GM23338 (cell line): Measurements from ENCODE around the gene SLC25A3. TPM values are rescaled to one million over a fixed set of nuclear protein-coding genes. Genes with fewer than 3 reads are reported as not detected.

Experiments used
- ATAC-seq: fragments of 200-7000 bp; cut with Tn5 transposase; 3 replicates; pipeline ENCODE4 v1.9.1; 2020
- DNase-seq: peaks from one replicate; pipeline ENCODE4 v3.0.0-alpha.2; 2015; ENCODE audit warnings: low spot score
- H2AFZ ChIP-seq: fragments of 200-600 bp; sonication (generic); 2 replicates; pipeline ENCODE4 v1.8.0; 2016; ENCODE audit warnings: antibody characterized with exemption, mild to moderate bottlenecking, moderate library complexity
- H3F3A ChIP-seq: fragments of 200-600 bp; sonication (generic); replicated peaks from 2 replicates; pipeline ENCODE4 v1.8.0; 2017; ENCODE audit warnings: antibody characterized with exemption, mixed run types, low read depth
- H3K27ac ChIP-seq: fragments of 200-600 bp; sonication (generic); 2 replicates; pipeline ENCODE4 v1.6.1; 2016; ENCODE audit warnings: low read depth
- H3K27me3 ChIP-seq: fragments of 200-600 bp; sonication (generic); 2 replicates; pipeline ENCODE4 v1.8.0; 2016; ENCODE audit warnings: mild to moderate bottlenecking, mixed run types, moderate library complexity; ENCODE audit not compliant: insufficient read depth
- H3K36me3 ChIP-seq: fragments of 200-600 bp; sonication (generic); 2 replicates; pipeline ENCODE4 v1.8.0; 2016; ENCODE audit warnings: mild to moderate bottlenecking; ENCODE audit not compliant: insufficient read depth
- H3K4me1 ChIP-seq: fragments of 200-600 bp; sonication (generic); 2 replicates; pipeline ENCODE4 v1.8.0; 2016; ENCODE audit warnings: mild to moderate bottlenecking, moderate library complexity; ENCODE audit not compliant: insufficient read depth
- H3K4me2 ChIP-seq: fragments of 200-600 bp; sonication (generic); 2 replicates; pipeline ENCODE4 v1.7.1; 2017; ENCODE audit warnings: mixed run types
- H3K4me3 ChIP-seq: fragments of 200-600 bp; sonication (generic); 2 replicates; pipeline ENCODE4 v1.6.1; 2016; ENCODE audit warnings: mixed run types
- H3K79me2 ChIP-seq: fragments of 200-600 bp; sonication (generic); replicated peaks from 2 replicates; pipeline ENCODE4 v1.8.0; 2017; ENCODE audit warnings: mild to moderate bottlenecking; ENCODE audit not compliant: insufficient read depth
- H3K9me2 ChIP-seq: fragments of 200-600 bp; sonication (generic); 2 replicates; pipeline ENCODE4 v1.8.0; 2017; ENCODE audit not compliant: insufficient read depth
- H4K20me1 ChIP-seq: fragments of 200-600 bp; sonication (generic); replicated peaks from 2 replicates; pipeline ENCODE4 v1.8.0; 2017; ENCODE audit warnings: mild to moderate bottlenecking; ENCODE audit not compliant: insufficient read depth
- H3K27ac Mint-ChIP-seq: 2 replicates; pipeline ENCODE4 v1.8.0; 2020; ENCODE audit warnings: inconsistent platforms, mild to moderate bottlenecking, moderate library complexity, mixed read lengths
- H3K27me3 Mint-ChIP-seq: 3 replicates; pipeline ENCODE4 v1.8.0; 2022; ENCODE audit warnings: low read depth, mild to moderate bottlenecking, moderate library complexity, mixed read lengths, inconsistent platforms; ENCODE audit not compliant: insufficient read depth, poor library complexity
- H3K36me3 Mint-ChIP-seq: 3 replicates; pipeline ENCODE4 v1.8.0; 2021; ENCODE audit warnings: low read depth, mild to moderate bottlenecking, inconsistent platforms, moderate library complexity, mixed read lengths
- H3K4me1 Mint-ChIP-seq: 3 replicates; pipeline ENCODE4 v1.8.0; 2020; ENCODE audit warnings: mild to moderate bottlenecking, inconsistent platforms, mixed read lengths
- H3K4me3 Mint-ChIP-seq: 3 replicates; pipeline ENCODE4 v1.8.0; 2021; ENCODE audit warnings: moderate library complexity, mild to moderate bottlenecking, inconsistent platforms, mixed read lengths
- H3K9me3 Mint-ChIP-seq: 3 replicates; pipeline ENCODE4 v1.8.0; 2020; ENCODE audit warnings: moderate library complexity, mild to moderate bottlenecking, inconsistent platforms, mixed read lengths
- EZH2 ChIP-seq: fragments of 200-600 bp; sonication (generic); IDR thresholded peaks from one replicate; pipeline ENCODE4 v1.8.0; 2017; ENCODE audit warnings: antibody characterized with exemption, mild to moderate bottlenecking, low read depth; ENCODE audit not compliant: unreplicated experiment
- EZH2phosphoT487 ChIP-seq: fragments of 200-600 bp; sonication (generic); IDR thresholded peaks from one replicate; pipeline ENCODE4 v1.8.1; 2018; ENCODE audit warnings: antibody characterized with exemption; ENCODE audit not compliant: unreplicated experiment
- JUNB ChIP-seq: IDR thresholded peaks from one replicate; pipeline ENCODE4 v1.6.1; 2016; ENCODE audit warnings: antibody characterized with exemption; ENCODE audit not compliant: unreplicated experiment
- NANOG ChIP-seq: IDR thresholded peaks from 2 replicates; pipeline ENCODE4 v1.6.1; 2016; ENCODE audit warnings: antibody characterized with exemption, borderline replicate concordance
- ZNF114 ChIP-seq: fragments of 250-450 bp; sonication (Bioruptor Pico); IDR thresholded peaks from 2 replicates; pipeline ENCODE4 v1.5.0; 2020; ENCODE audit warnings: mild to moderate bottlenecking, moderate library complexity
- ZNF331 ChIP-seq: fragments of 250-450 bp; sonication (Bioruptor Pico); IDR thresholded peaks from 2 replicates; pipeline ENCODE4 v1.5.0; 2020; ENCODE audit warnings: low read depth, mild to moderate bottlenecking, moderate library complexity
- polyA plus RNA-seq: library from polyadenylated mRNA; unstranded; fragments of >200 nt; fragmentation: Nextera tagmentation; extraction: Ambion mirVana; gene quantifications from 2 replicates; pipeline ENCODE4 v1.2.1, GENCODE V29; 2016
- total RNA-seq: library from RNA; depleted of rRNA; stranded (reverse); fragments of >200 nt; shearing (Covaris generic); gene quantifications from 2 replicates; pipeline ENCODE4 v1.2.3, GENCODE V29; 2014
- TF ChIP-seq, protein P1 (sequence below): fragments of 250-450 bp; sonication (Bioruptor Pico); IDR thresholded peaks from 2 replicates; pipeline ENCODE4 v1.5.0; 2020; ENCODE audit warnings: mild to moderate bottlenecking, moderate library complexity
- TF ChIP-seq, protein P2 (sequence below): IDR thresholded peaks from 2 replicates; pipeline ENCODE4 v1.6.1; 2016; ENCODE audit warnings: antibody characterized with exemption

The SLC25A3 gene
- total and polyA plus RNA-seq, 2 experiments from 2014 or later, result 676 to 703 TPM

DNA sequence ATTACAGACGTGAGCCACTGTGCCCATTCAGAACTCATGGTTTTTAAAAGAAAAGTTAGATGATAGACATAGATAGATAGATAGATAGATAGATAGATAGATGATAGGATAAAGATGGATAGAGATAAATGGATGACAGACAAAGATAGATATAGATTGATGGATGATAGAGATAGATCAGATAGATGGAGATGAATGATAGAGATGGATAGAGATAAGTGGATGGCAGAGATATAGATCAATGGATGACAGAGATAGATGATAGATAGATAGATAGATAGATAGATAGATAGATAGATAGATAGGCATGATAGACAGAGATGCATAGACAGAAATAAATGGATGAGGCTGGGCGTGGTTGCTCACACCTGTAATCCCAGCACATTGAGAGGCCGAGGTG, 13.7 kb upstream of the SLC25A3 start (continued):
- TF ChIP-seq, protein P1, sequence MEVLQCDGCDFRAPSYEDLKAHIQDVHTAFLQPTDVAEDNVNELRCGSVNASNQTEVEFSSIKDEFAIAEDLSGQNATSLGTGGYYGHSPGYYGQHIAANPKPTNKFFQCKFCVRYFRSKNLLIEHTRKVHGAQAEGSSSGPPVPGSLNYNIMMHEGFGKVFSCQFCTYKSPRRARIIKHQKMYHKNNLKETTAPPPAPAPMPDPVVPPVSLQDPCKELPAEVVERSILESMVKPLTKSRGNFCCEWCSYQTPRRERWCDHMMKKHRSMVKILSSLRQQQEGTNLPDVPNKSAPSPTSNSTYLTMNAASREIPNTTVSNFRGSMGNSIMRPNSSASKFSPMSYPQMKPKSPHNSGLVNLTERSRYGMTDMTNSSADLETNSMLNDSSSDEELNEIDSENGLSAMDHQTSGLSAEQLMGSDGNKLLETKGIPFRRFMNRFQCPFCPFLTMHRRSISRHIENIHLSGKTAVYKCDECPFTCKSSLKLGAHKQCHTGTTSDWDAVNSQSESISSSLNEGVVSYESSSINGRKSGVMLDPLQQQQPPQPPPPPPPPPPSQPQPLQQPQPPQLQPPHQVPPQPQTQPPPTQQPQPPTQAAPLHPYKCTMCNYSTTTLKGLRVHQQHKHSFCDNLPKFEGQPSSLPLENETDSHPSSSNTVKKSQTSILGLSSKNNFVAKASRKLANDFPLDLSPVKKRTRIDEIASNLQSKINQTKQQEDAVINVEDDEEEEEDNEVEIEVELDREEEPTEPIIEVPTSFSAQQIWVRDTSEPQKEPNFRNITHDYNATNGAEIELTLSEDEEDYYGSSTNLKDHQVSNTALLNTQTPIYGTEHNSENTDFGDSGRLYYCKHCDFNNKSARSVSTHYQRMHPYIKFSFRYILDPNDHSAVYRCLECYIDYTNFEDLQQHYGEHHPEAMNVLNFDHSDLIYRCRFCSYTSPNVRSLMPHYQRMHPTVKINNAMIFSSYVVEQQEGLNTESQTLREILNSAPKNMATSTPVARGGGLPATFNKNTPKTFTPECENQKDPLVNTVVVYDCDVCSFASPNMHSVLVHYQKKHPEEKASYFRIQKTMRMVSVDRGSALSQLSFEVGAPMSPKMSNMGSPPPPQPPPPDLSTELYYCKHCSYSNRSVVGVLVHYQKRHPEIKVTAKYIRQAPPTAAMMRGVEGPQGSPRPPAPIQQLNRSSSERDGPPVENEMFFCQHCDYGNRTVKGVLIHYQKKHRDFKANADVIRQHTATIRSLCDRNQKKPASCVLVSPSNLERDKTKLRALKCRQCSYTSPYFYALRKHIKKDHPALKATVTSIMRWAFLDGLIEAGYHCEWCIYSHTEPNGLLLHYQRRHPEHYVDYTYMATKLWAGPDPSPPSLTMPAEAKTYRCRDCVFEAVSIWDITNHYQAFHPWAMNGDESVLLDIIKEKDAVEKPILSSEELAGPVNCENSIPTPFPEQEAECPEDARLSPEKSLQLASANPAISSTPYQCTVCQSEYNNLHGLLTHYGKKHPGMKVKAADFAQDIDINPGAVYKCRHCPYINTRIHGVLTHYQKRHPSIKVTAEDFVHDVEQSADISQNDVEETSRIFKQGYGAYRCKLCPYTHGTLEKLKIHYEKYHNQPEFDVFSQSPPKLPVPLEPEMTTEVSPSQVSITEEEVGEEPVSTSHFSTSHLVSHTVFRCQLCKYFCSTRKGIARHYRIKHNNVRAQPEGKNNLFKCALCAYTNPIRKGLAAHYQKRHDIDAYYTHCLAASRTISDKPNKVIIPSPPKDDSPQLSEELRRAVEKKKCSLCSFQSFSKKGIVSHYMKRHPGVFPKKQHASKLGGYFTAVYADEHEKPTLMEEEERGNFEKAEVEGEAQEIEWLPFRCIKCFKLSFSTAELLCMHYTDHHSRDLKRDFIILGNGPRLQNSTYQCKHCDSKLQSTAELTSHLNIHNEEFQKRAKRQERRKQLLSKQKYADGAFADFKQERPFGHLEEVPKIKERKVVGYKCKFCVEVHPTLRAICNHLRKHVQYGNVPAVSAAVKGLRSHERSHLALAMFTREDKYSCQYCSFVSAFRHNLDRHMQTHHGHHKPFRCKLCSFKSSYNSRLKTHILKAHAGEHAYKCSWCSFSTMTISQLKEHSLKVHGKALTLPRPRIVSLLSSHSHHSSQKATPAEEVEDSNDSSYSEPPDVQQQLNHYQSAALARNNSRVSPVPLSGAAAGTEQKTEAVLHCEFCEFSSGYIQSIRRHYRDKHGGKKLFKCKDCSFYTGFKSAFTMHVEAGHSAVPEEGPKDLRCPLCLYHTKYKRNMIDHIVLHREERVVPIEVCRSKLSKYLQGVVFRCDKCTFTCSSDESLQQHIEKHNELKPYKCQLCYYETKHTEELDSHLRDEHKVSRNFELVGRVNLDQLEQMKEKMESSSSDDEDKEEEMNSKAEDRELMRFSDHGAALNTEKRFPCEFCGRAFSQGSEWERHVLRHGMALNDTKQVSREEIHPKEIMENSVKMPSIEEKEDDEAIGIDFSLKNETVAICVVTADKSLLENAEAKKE, result no peak
- no peak for TF ChIP-seq EZH2phosphoT487
- TF ChIP-seq, protein P2, sequence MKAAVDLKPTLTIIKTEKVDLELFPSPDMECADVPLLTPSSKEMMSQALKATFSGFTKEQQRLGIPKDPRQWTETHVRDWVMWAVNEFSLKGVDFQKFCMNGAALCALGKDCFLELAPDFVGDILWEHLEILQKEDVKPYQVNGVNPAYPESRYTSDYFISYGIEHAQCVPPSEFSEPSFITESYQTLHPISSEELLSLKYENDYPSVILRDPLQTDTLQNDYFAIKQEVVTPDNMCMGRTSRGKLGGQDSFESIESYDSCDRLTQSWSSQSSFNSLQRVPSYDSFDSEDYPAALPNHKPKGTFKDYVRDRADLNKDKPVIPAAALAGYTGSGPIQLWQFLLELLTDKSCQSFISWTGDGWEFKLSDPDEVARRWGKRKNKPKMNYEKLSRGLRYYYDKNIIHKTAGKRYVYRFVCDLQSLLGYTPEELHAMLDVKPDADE, result no peak

DNA sequence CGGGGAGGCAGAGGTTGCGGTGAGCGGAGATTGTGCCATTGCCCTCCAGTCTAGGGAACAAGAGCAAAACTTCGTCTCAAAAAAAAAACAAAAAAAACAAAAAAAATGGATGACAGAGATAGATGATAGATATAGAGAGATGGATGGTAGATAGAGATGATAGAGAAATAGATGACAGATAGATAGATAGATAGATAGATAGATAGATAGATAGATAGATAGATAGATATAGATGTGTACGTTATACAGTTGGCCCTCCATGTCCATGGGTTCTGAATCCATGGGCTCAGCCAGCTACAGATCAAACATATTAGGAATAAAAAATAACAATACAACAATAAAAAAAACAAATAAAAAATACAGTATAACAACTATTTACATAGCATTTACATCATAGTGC, 12.8 kb upstream of the SLC25A3 start:
- H2AFZ ChIP-seq, result no peak overlapping the region
- H3K79me2 ChIP-seq, result no peaks in the 10 kb centered on the region
- ATAC-seq (no peak), DNase-seq (no peak)
- Mint-ChIP-seq H3K27ac (no peak overlapping the region), H3K27me3 (no peaks in the 10 kb centered on the region), H3K4me3 (no peak overlapping the region), H3K36me3 (no peaks in the 10 kb centered on the region), H3K4me1 (no peaks in the 10 kb centered on the region), H3K9me3 (no peaks in the 10 kb centered on the region)
- H3K27ac ChIP-seq, result no peak overlapping the region
- no peaks in the 10 kb centered on the region for H3F3A ChIP-seq
- no peak overlapping the region for H3K4me2 ChIP-seq
- no peaks in the 10 kb centered on the region for H3K36me3 ChIP-seq
- H3K4me3 ChIP-seq, result no peak overlapping the region
- H3K4me1 ChIP-seq, result no peaks in the 10 kb centered on the region
- no peaks in the 10 kb centered on the region for H3K9me2 ChIP-seq
- no peaks in the 10 kb centered on the region; the same call in 1 of the 2 replicates for H4K20me1 ChIP-seq
- no peaks in the 10 kb centered on the region for H3K27me3 ChIP-seq
- TF ChIP-seq, protein P1, result no peak
- no peak for TF ChIP-seq NANOG
- TF ChIP-seq ZNF331 (CRISPR knock-in tag), result no peak
- no peak for TF ChIP-seq JUNB
- no peak for TF ChIP-seq ZNF114 (CRISPR knock-in tag)
- TF ChIP-seq, protein P2, result no peak
- TF ChIP-seq EZH2, result no peak
